BE2C (cell line): Measurements from ENCODE around the gene FAM120A.

Source experiments
- DNase-seq: peaks from one replicate; pipeline ENCODE4 v3.0.0-alpha.2; 2020
- H3K27me3 ChIP-seq: fragments of 250-450 bp; sonication (Bioruptor Pico); 2 replicates; pipeline ENCODE4 v1.5.1; 2020; ENCODE audit warnings: mild to moderate bottlenecking
- H3K36me3 ChIP-seq: fragments of 250-450 bp; sonication (Bioruptor Pico); 2 replicates; pipeline ENCODE4 v1.5.1; 2020; ENCODE audit warnings: mild to moderate bottlenecking
- H3K4me1 ChIP-seq: fragments of 250-450 bp; sonication (Bioruptor Pico); 2 replicates; pipeline ENCODE4 v1.5.1; 2020
- H3K4me3 ChIP-seq: 2 replicates; pipeline ENCODE4 v1.5.1; 2011; ENCODE audit warnings: low read depth, low read length
- H3K9me3 ChIP-seq: fragments of 250-450 bp; sonication (Bioruptor Pico); 2 replicates; pipeline ENCODE4 v1.5.1; 2020
- CTCF ChIP-seq: IDR thresholded peaks from 2 replicates; pipeline ENCODE4 v1.5.1; 2012; ENCODE audit warnings: mild to moderate bottlenecking, low read depth, low read length

Gene FAM120A

DNA sequence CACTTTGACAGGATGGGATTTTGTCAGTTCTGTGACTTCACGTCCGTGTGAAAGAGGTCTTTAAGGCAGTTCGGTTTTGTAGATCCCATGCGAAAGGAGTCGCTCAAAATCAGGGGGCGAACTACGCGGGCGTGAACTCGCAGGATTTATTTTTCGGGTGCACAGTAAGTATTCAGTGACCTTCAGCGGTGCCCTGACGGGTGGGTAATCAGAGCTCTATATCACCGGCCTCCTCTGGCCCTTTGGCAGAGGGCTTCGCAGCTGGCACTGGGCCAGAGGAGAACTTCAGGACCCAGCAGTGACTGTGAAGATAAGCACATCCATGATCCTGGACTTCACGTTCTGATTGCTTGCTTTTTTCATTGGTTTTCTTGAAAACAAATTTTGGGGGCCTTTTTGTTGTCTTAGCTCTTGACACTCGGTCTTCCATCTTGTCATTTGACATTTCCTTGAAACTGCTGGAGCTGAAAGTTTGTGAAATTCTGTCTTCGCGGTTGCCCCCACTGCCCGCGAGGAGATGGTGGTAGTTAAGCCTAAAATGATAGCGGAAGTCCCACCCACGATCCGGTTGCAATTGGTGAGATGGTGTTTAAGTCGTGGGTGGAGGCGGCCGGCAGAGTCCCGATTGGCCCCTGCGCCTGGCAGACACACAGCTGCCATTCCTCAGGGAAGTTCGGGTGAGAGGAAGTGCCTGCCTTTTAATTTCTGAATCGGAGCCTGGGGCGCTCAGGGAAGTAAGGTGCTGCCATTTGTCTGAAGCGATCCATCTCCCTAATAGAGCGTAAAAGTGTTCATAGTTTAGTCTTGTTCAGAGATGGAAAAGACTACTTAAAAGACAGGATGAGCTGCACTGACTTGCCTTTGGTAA lies 1.8 kb downstream of the FAM120A start, which contains the start of gene FAM120AOS:
FAM120AOS (minus strand) TSS at position 535 of the 868 bp plus-strand sequence. CDS start 872 bp downstream, outside the sequence.
- Histone ChIP-seq H3K36me3 (peaks cover 35% of the 10 kb centered on the region), H3K27me3 (no peaks in the 10 kb centered on the region), H3K9me3 (no peaks in the 10 kb centered on the region), H3K4me3 (peak within 1 kb of the TSS; percentile 97), H3K4me1 (no peaks in the 10 kb centered on the region)
- TF ChIP-seq CTCF, result no peak
- DNase-seq, result peak; percentile 94

GRCh38 chr9:93456022-93456421 lies 4.5 kb downstream of the FAM120A start:
- DNase-seq, result no peak
- TF ChIP-seq CTCF, result no peak
- peaks cover 6% of the 10 kb centered on the region; the same call in 1 of the 2 replicates for H3K4me1 ChIP-seq
- H3K27me3 ChIP-seq, result no peaks in the 10 kb centered on the region
- H3K36me3 ChIP-seq, result peaks cover 20% of the 10 kb centered on the region
- no peak overlapping the region for H3K4me3 ChIP-seq
- no peaks in the 10 kb centered on the region for H3K9me3 ChIP-seq

DNA sequence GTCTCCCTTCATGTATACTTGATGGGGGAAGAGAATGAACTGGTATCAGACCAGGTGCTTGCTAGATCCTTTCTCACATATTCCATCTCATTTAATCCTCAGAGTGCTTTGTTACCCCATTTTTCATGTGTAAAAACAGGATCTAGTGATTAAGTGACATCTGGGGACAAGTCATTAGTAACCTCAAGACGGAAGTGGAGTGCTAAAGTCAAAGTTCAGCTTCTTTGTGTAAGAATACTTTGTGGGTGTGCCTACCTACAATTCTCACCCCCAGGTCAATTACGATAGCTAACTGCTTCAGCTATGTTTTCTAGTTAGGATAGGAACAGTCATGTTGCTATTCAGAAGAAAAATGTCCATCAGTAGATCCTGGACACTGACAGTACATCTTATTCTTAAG lies 5.0 kb downstream of the FAM120A start:
- Histone ChIP-seq H3K9me3 (no peaks in the 10 kb centered on the region), H3K4me1 (peaks cover 7% of the 10 kb centered on the region; the same call in 1 of the 2 replicates), H3K27me3 (no peaks in the 10 kb centered on the region), H3K4me3 (no peak overlapping the region), H3K36me3 (peaks cover 20% of the 10 kb centered on the region)
- no peak for DNase-seq
- no peak for TF ChIP-seq CTCF

- Histone ChIP-seq H3K36me3 (peaks cover 18% of the 10 kb centered on the region), H3K4me3 (no peak overlapping the region), H3K27me3 (no peaks in the 10 kb centered on the region), H3K4me1 (peaks cover 7% of the 10 kb centered on the region; the same call in 1 of the 2 replicates), H3K9me3 (no peaks in the 10 kb centered on the region)
- DNase-seq, result no peak
- TF ChIP-seq CTCF, result no peak
Observed at GRCh38 chr9:93457006-93457405, 5.5 kb downstream of the FAM120A start.

- H3K36me3 ChIP-seq, result peaks cover 11% of the 10 kb centered on the region
- H3K4me1 ChIP-seq, result peaks cover 7% of the 10 kb centered on the region; the same call in 1 of the 2 replicates
- no peak overlapping the region for H3K4me3 ChIP-seq
- no peaks in the 10 kb centered on the region for H3K9me3 ChIP-seq
- TF ChIP-seq CTCF, result no peak
- no peak for DNase-seq
- H3K27me3 ChIP-seq, result no peaks in the 10 kb centered on the region
Observed at GRCh38 chr9:93458712-93459111, 7.2 kb downstream of the FAM120A start.

- Histone ChIP-seq H3K4me3 (no peak overlapping the region), H3K36me3 (peaks cover 11% of the 10 kb centered on the region), H3K9me3 (no peaks in the 10 kb centered on the region), H3K4me1 (peaks cover 7% of the 10 kb centered on the region; the same call in 1 of the 2 replicates), H3K27me3 (no peaks in the 10 kb centered on the region)
- no peak for TF ChIP-seq CTCF
- peak; percentile 20 for DNase-seq
Observed at GRCh38 chr9:93459432-93459847, 8.0 kb downstream of the FAM120A start.
